K562 (cell line): Measurements from ENCODE around the gene GRK4. TPM values are rescaled to one million over a fixed set of nuclear protein-coding genes. Genes with fewer than 3 reads are reported as not detected.
A peak's percentile ranks its signal among the peaks of the same experiment; 100 is the strongest.

Source experiments
- ARID4B ChIP-seq: sonication (generic); formaldehyde crosslinking; IDR thresholded peaks from 2 replicates; pipeline ENCODE4 v1.8.0; 2022; ENCODE audit warnings: mild to moderate bottlenecking, missing genetic modification reagents
- BRF1 ChIP-seq: IDR thresholded peaks from 3 replicates; pipeline ENCODE4 v1.6.1; 2011; ENCODE audit warnings: borderline replicate concordance, mild to moderate bottlenecking; ENCODE audit not compliant: insufficient read length; ENCODE audit errors: extremely low read depth
- ETV1 ChIP-seq: fragments of 450-650 bp; conservative IDR thresholded peaks from 2 replicates; pipeline ENCODE4 v1.6.1; 2016; ENCODE audit warnings: missing genetic modification characterization, control low read depth, low read depth, missing compliant biosample characterization
- ETV6 ChIP-seq, 3 experiments: fragments of 150-350 bp in 1 of 3; sonication (generic) in 1 of 3; formaldehyde crosslinking in 1 of 3; IDR thresholded peaks; 2 replicates each; pipeline versions ENCODE4 v1.6.1 to v1.8.0; 2014 to 2022; ENCODE audit warnings: borderline replicate concordance in 2 of 3, low read depth in 2 of 3, antibody characterized with exemption in 1 of 3, low read length in 1 of 3, mild to moderate bottlenecking in 1 of 3, missing genetic modification reagents in 1 of 3
- KLF1 ChIP-seq: fragments of 450-650 bp; IDR thresholded peaks from 2 replicates; pipeline ENCODE4 v1.6.1; 2016; ENCODE audit warnings: missing genetic modification characterization, missing compliant biosample characterization
- NR3C1 ChIP-seq: sonication (generic); formaldehyde crosslinking; IDR thresholded peaks from 2 replicates; pipeline ENCODE4 v1.8.1; 2022; ENCODE audit warnings: missing genetic modification reagents
- RBM15 ChIP-seq: fragments of 200-400 bp; formaldehyde crosslinking; IDR thresholded peaks from 2 replicates; pipeline ENCODE4 v1.6.1; 2018; ENCODE audit warnings: mild to moderate bottlenecking, low read length, moderate library complexity; ENCODE audit not compliant: insufficient read depth
- TAF15 ChIP-seq: fragments of 200-400 bp; formaldehyde crosslinking; IDR thresholded peaks from 2 replicates; pipeline ENCODE4 v1.6.1; 2017; ENCODE audit warnings: mild to moderate bottlenecking, low read depth, low read length, moderate library complexity
- TCF7 ChIP-seq: sonication (generic); IDR thresholded peaks from 2 replicates; pipeline ENCODE4 v1.6.1; 2016; ENCODE audit warnings: antibody characterized with exemption, borderline replicate concordance
- U2AF1 ChIP-seq: fragments of 200-400 bp; formaldehyde crosslinking; optimal IDR thresholded peaks from 2 replicates; pipeline ENCODE3; 2017; ENCODE audit warnings: mild to moderate bottlenecking, low read depth, low read length, moderate library complexity
- ZBTB11 ChIP-seq, 3 experiments: fragments of 200-800 bp in 1 of 3; fragments of 250-450 bp in 1 of 3; fragments of 450-650 bp in 1 of 3; sonication (Bioruptor Pico) in 1 of 3; sonication (Bioruptor generic) in 1 of 3; formaldehyde crosslinking in 1 of 3; IDR thresholded peaks; 2 replicates each; pipeline versions ENCODE4 v1.6.1 to v1.8.0; 2016 to 2022; ENCODE audit warnings: mild to moderate bottlenecking in 2 of 3, missing genetic modification characterization in 2 of 3, missing compliant biosample characterization in 1 of 3, moderate library complexity in 1 of 3
- ZNF121 ChIP-seq: sonication (generic); formaldehyde crosslinking; conservative IDR thresholded peaks from 2 replicates; pipeline ENCODE4 v1.8.0; 2022; ENCODE audit warnings: missing genetic modification reagents
- ZSCAN32 ChIP-seq: fragments of 450-650 bp; formaldehyde crosslinking; IDR thresholded peaks from 2 replicates; pipeline ENCODE4 v1.4.0; 2020; ENCODE audit warnings: mild to moderate bottlenecking, moderate library complexity
- polyA plus RNA-seq, 8 experiments: library from polyadenylated mRNA; depleted of rRNA in 4 of 8; stranded (reverse) in 5 of 8; unstranded in 3 of 8; fragments of >200 nt; fragmentation: Nextera tagmentation in 2 of 8; fragmentation: Illumina TruSeq in 1 of 8; extraction: Ambion mirVana in 2 of 8; extraction: Trizol in 1 of 8; gene quantifications; 2 replicates each; pipeline versions ENCODE4 v1.2.1 to v1.2.3, GENCODE V29; 2011 to 2014; ENCODE audit warnings: inconsistent platforms in 1 of 8, missing spikeins in 1 of 8
- total RNA-seq, 7 experiments: library from RNA; depleted of rRNA in 6 of 7; stranded (reverse); fragments of >200 nt in 6 of 7; fragmentation: Illumina TruSeq in 2 of 7; extraction: Trizol in 2 of 7; gene quantifications; 2 replicates each; pipeline versions ENCODE4 v1.2.1 to v1.2.3, GENCODE V29; 2011 to 2021; ENCODE audit warnings: low replicate concordance in 1 of 7
- TF ChIP-seq, protein P1 (sequence below): fragments of 250-450 bp; sonication (Bioruptor Pico); IDR thresholded peaks from 2 replicates; pipeline ENCODE4 v1.4.0; 2020; ENCODE audit warnings: mild to moderate bottlenecking, moderate library complexity

The GRK4 gene
- total and polyA plus RNA-seq, 9 of the 15 experiments (the other 6 are each of a cell fraction or from before 2014, with no cell fraction given): 1.1 to 4.8 (median 2.6) TPM

DNA sequence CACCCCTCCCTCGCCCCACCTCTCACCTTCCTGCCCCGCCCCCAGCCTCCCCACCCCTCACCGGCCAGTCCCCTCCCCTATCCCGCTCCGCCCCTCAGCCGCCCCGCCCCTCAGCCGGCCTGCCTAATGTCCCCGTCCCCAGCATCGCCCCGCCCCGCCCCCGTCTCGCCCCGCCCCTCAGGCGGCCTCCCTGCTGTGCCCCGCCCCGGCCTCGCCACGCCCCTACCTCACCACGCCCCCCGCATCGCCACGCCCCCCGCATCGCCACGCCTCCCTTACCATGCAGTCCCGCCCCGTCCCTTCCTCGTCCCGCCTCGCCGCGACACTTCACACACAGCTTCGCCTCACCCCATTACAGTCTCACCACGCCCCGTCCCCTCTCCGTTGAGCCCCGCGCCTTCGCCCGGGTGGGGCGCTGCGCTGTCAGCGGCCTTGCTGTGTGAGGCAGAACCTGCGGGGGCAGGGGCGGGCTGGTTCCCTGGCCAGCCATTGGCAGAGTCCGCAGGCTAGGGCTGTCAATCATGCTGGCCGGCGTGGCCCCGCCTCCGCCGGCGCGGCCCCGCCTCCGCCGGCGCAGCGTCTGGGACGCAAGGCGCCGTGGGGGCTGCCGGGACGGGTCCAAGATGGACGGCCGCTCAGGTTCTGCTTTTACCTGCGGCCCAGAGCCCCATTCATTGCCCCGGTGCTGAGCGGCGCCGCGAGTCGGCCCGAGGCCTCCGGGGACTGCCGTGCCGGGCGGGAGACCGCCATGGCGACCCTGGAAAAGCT is 110.9 kb downstream of the GRK4 start, which contains the start of the genes HTT and HTT-AS (continued):
- TF ChIP-seq, protein P1, sequence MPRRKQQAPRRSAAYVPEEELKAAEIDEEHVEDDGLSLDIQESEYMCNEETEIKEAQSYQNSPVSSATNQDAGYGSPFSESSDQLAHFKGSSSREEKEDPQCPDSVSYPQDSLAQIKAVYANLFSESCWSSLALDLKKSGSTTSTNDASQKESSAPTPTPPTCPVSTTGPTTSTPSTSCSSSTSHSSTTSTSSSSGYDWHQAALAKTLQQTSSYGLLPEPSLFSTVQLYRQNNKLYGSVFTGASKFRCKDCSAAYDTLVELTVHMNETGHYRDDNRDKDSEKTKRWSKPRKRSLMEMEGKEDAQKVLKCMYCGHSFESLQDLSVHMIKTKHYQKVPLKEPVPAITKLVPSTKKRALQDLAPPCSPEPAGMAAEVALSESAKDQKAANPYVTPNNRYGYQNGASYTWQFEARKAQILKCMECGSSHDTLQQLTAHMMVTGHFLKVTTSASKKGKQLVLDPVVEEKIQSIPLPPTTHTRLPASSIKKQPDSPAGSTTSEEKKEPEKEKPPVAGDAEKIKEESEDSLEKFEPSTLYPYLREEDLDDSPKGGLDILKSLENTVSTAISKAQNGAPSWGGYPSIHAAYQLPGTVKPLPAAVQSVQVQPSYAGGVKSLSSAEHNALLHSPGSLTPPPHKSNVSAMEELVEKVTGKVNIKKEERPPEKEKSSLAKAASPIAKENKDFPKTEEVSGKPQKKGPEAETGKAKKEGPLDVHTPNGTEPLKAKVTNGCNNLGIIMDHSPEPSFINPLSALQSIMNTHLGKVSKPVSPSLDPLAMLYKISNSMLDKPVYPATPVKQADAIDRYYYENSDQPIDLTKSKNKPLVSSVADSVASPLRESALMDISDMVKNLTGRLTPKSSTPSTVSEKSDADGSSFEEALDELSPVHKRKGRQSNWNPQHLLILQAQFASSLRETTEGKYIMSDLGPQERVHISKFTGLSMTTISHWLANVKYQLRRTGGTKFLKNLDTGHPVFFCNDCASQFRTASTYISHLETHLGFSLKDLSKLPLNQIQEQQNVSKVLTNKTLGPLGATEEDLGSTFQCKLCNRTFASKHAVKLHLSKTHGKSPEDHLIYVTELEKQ (CRISPR knock-in tag): no peak
- TF ChIP-seq ARID4B (CRISPR knock-in tag): peak; percentile 90
- TF ChIP-seq ETV6 (IDR thresholded peaks at IDR 0.05; ENCODE audit: borderline replicate concordance in 1 of 2, low read depth in 2 of 2, low read length in 1 of 2): no peak
- no peak for TF ChIP-seq ETV6 (CRISPR knock-in tag; IDR thresholded peaks at IDR 0.05; ENCODE audit: borderline replicate concordance)
- TF ChIP-seq RBM15: no peak
- TF ChIP-seq U2AF1: peak; percentile 54
- TF ChIP-seq NR3C1 (CRISPR knock-in tag): no peak
- TF ChIP-seq KLF1: no peak
- TF ChIP-seq ZSCAN32 (CRISPR knock-in tag): 0 out of 2 replicates have a peak, but pooled peaks have one; percentile 6
- TF ChIP-seq ETV1 (tag): no peak
- TF ChIP-seq BRF1: no peak
- TF ChIP-seq TCF7: no peak
- TF ChIP-seq ZNF121 (CRISPR knock-in tag): no peak
- no peak for TF ChIP-seq TAF15
- no peak for TF ChIP-seq ZBTB11 (CRISPR knock-in tag; IDR thresholded peaks at IDR 0.05)
